ENCODE results near the gene SLC6A1.

SLC6A1 gene

GRCh38 chr3:10970306-10970960 lies 22.1 kb upstream of the SLC6A1 start:
- no peak for TF ChIP-seq TAF1 (IDR thresholded peaks at IDR 0.05; ENCODE audit: borderline replicate concordance, insufficient read depth, low read length)
- no peak for TF ChIP-seq POLR2AphosphoS5 (IDR thresholded peaks at IDR 0.05; ENCODE audit: low read depth, low read length)
- no peak for TF ChIP-seq REST (IDR thresholded peaks at IDR 0.05; ENCODE audit: insufficient read depth in 1 of 2, low read depth in 2 of 2, low read length in 2 of 2)
- no peak for TF ChIP-seq FOXP2 (optimal IDR thresholded peaks at IDR 0.05; ENCODE audit: borderline replicate concordance, extremely low read depth, extremely low read length, insufficient read depth)
- no peak for TF ChIP-seq SIN3A (IDR thresholded peaks at IDR 0.05; ENCODE audit: borderline replicate concordance, insufficient read depth, low read length)

GRCh38 chr3:10972072-10972782 lies 20.3 kb upstream of the SLC6A1 start:
- no peak for TF ChIP-seq FOXP2 (optimal IDR thresholded peaks at IDR 0.05; ENCODE audit: borderline replicate concordance, extremely low read depth, extremely low read length, insufficient read depth)
- no peak for TF ChIP-seq POLR2AphosphoS5 (IDR thresholded peaks at IDR 0.05; ENCODE audit: low read depth, low read length)
- TF ChIP-seq SIN3A (IDR thresholded peaks at IDR 0.05; ENCODE audit: borderline replicate concordance, insufficient read depth, low read length), result no peak
- TF ChIP-seq REST (IDR thresholded peaks at IDR 0.05; ENCODE audit: insufficient read depth in 1 of 2, low read depth in 2 of 2, low read length in 2 of 2), result no peak
- TF ChIP-seq TAF1 (IDR thresholded peaks at IDR 0.05; ENCODE audit: borderline replicate concordance, insufficient read depth, low read length), result no peak

- TF ChIP-seq REST (IDR thresholded peaks at IDR 0.05; ENCODE audit: insufficient read depth in 1 of 2, low read depth in 2 of 2, low read length in 2 of 2), result no peak
- no peak for TF ChIP-seq POLR2AphosphoS5 (IDR thresholded peaks at IDR 0.05; ENCODE audit: low read depth, low read length)
- TF ChIP-seq TAF1 (IDR thresholded peaks at IDR 0.05; ENCODE audit: borderline replicate concordance, insufficient read depth, low read length), result no peak
- TF ChIP-seq FOXP2 (optimal IDR thresholded peaks at IDR 0.05; ENCODE audit: borderline replicate concordance, extremely low read depth, extremely low read length, insufficient read depth), result no peak
- TF ChIP-seq SIN3A (IDR thresholded peaks at IDR 0.05; ENCODE audit: borderline replicate concordance, insufficient read depth, low read length), result no peak
Measured at GRCh38 chr3:10973046-10973595, 19.4 kb upstream of the SLC6A1 start.

- TF ChIP-seq REST (IDR thresholded peaks at IDR 0.05; ENCODE audit: insufficient read depth in 1 of 2, low read depth in 2 of 2, low read length in 2 of 2), result no peak
- no peak for TF ChIP-seq TAF1 (IDR thresholded peaks at IDR 0.05; ENCODE audit: borderline replicate concordance, insufficient read depth, low read length)
- TF ChIP-seq FOXP2 (optimal IDR thresholded peaks at IDR 0.05; ENCODE audit: borderline replicate concordance, extremely low read depth, extremely low read length, insufficient read depth), result no peak
- no peak for TF ChIP-seq SIN3A (IDR thresholded peaks at IDR 0.05; ENCODE audit: borderline replicate concordance, insufficient read depth, low read length)
- TF ChIP-seq POLR2AphosphoS5 (IDR thresholded peaks at IDR 0.05; ENCODE audit: low read depth, low read length), result no peak
Measured at GRCh38 chr3:10974131-10974530, 18.4 kb upstream of the SLC6A1 start.

Measured in PFSK-1 (cell line).